Breast epithelium (tissue), 4 donors: ENCODE results near the gene CFI. TPM values are rescaled to one million over a fixed set of nuclear protein-coding genes. Genes with fewer than 3 reads are reported as not detected.

Experiments
- DNase-seq, 2 donors: peaks; one replicate each; pipeline ENCODE4 v3.0.0-alpha.2; 2019; ENCODE audit warnings: low spot score in 2 of 2
- H3K27ac ChIP-seq, 2 donors: fragments of 200-600 bp; sonication (generic) in 1 of 2; one replicate each; pipeline ENCODE4 v1.5.1; 2016 to 2019; ENCODE audit warnings: mild to moderate bottlenecking in 1 of 2
- H3K27me3 ChIP-seq, 2 donors: fragments of 200-600 bp; sonication (generic) in 1 of 2; one replicate each; pipeline versions ENCODE4 v1.5.1 to v1.6.0; 2017 to 2019; ENCODE audit warnings: control low read depth in 1 of 2, mild to moderate bottlenecking in 1 of 2
- H3K36me3 ChIP-seq: fragments of 200-600 bp; one replicate; pipeline ENCODE4 v1.5.1; 2019
- H3K4me1 ChIP-seq, 2 donors: fragments of 200-600 bp; sonication (generic); one replicate each; pipeline ENCODE4 v1.5.1; 2016 to 2019; ENCODE audit warnings: control low read depth in 1 of 2
- H3K4me3 ChIP-seq, 3 donors: fragments of 200-600 bp; sonication (generic); 1 replicate in 2 of 3; 2 replicates in 1 of 3; pipeline ENCODE4 v1.5.1; 2016 to 2019; ENCODE audit warnings: mild to moderate bottlenecking in 3 of 3, moderate library complexity in 2 of 3
- H3K9me3 ChIP-seq, 2 donors: fragments of 200-600 bp; sonication (generic) in 1 of 2; one replicate each; pipeline ENCODE4 v1.5.1; 2016 to 2019; ENCODE audit warnings: control low read depth in 1 of 2
- POLR2A ChIP-seq: fragments of 450-650 bp; IDR thresholded peaks from one replicate; pipeline ENCODE4 v1.6.1; 2016; ENCODE audit warnings: antibody characterized with exemption, mild to moderate bottlenecking, moderate library complexity
- POLR2AphosphoS5 ChIP-seq, 3 donors: sonication (generic); formaldehyde crosslinking; IDR thresholded peaks; one replicate each; pipeline ENCODE4 v1.6.1; 2017; ENCODE audit warnings: antibody characterized with exemption in 3 of 3
- intact Hi-C: fragments of 100-400 bp; cut with DNase I; formaldehyde crosslinking; loops from one replicate; pipeline ENCODE4 v1.15.1; 2023; ENCODE audit warnings: low total_unique reads
- total RNA-seq, 3 donors: library from RNA; depleted of rRNA; stranded (reverse); fragments of >200 nt; gene quantifications; one replicate each; pipeline ENCODE4 v1.1.0, GENCODE V29; 2016
- TF ChIP-seq, protein P1 (sequence below), 3 donors: fragments of 450-650 bp; IDR thresholded peaks; one replicate each; pipeline ENCODE4 v1.5.1; 2016 to 2017; ENCODE audit warnings: antibody characterized with exemption in 3 of 3, mild to moderate bottlenecking in 3 of 3, moderate library complexity in 3 of 3

The CFI gene
- total RNA-seq, 3 donors from 2014 or later: 15.8 to 56.5 (median 32.1) TPM

DNA sequence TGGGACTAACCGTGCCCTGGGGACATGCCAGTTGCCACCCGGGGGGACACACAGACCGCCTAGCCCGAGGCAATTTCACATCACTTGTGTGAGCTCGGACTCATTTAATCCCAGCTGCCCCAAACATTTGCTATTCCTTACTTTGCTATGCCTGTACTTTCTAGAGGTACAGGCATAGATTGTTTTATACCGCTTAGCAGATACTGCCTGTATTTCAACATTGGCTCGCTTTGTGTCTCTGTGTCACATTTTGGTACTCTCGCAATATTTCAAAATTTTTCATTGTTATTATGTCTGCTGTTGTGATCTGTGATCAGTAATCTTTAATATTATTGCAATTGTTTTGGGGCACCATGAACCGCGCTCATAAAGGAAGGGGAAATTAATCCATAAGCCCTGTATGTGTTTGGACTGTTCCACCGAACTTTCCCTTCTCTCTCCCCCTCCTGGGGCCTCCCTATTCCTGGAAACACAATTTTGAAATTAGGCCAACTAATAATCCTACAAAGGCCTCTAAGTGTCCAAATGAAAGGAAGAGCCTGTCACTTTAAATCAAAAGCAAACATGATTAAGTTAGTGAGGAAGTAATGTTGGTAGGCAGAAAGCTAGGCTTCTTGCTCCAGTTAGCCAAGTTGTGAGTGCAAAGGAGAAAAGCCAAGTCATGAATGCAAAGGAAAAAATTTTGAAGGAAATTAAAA, 98.0 kb downstream of the CFI start:
- no peaks in the 10 kb centered on the region for H3K36me3 ChIP-seq
- no peaks in the 10 kb centered on the region for H3K27me3 ChIP-seq
- peak overlapping the region; percentile 77 to 94 (median 85) for H3K4me3 ChIP-seq
- H3K4me1 ChIP-seq: peaks cover 0 to 8% of the 10 kb centered on the region in 2 donors
- DNase-seq: no peak
- peak overlapping the region; percentile 62 to 92 for H3K27ac ChIP-seq
- intact Hi-C loops: no loop called here
- TF ChIP-seq, protein P1, sequence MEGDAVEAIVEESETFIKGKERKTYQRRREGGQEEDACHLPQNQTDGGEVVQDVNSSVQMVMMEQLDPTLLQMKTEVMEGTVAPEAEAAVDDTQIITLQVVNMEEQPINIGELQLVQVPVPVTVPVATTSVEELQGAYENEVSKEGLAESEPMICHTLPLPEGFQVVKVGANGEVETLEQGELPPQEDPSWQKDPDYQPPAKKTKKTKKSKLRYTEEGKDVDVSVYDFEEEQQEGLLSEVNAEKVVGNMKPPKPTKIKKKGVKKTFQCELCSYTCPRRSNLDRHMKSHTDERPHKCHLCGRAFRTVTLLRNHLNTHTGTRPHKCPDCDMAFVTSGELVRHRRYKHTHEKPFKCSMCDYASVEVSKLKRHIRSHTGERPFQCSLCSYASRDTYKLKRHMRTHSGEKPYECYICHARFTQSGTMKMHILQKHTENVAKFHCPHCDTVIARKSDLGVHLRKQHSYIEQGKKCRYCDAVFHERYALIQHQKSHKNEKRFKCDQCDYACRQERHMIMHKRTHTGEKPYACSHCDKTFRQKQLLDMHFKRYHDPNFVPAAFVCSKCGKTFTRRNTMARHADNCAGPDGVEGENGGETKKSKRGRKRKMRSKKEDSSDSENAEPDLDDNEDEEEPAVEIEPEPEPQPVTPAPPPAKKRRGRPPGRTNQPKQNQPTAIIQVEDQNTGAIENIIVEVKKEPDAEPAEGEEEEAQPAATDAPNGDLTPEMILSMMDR (IDR thresholded peaks at IDR 0.05): no peak
- TF ChIP-seq POLR2A (no peak), POLR2AphosphoS5 (IDR thresholded peaks at IDR 0.05) (no peak)
- no peaks in the 10 kb centered on the region for H3K9me3 ChIP-seq

DNA sequence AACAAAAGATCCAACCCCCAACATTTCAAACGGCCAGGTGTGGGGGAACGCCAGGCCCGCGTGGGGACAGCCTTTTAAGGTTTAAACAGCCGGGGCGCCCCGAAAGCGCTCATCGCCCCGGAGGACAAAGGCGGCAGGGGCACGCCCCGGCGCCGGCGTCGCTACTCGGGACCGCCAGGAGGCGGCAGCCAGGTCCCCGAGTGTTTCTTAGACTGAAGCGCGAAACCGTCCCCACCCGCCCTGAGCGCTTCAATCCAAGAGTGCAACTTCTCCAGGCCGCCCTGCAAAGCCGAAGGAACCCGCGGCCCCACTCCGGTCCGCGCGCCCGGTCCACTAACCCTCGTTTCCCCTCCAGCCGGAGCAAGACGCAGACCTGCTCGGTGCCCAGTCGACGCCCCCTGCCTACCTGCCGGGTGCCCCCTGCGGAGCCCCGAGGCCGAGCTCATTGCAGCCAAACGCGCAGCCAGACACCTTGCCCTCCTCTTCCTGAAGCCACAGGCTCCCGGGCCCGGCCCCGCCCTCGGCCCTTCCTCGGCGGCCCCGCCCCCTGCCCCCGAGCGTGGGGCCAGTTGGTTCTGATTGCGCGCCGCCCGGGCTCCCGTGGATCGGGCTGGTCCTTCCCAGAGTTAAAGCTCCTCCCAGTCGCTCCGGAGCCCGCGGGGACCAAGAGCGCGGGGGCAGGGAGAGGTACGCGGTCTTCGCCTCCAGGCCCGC, 98.7 kb downstream of the CFI start, which contains the start of gene CASP6:
CASP6 (minus strand) TSS at position 496 of the 714 bp plus-strand sequence; CDS start at position 446, 50 bp downstream.
- TF ChIP-seq, protein P1 (IDR thresholded peaks at IDR 0.05): peak; percentile 33 to 67 (median 61)
- no peak for TF ChIP-seq POLR2A
- TF ChIP-seq POLR2AphosphoS5 (IDR thresholded peaks at IDR 0.05): peak in 2 of 3 donors; percentile 18 to 39
- H3K27me3 ChIP-seq: no peaks in the 10 kb centered on the region
- H3K27ac ChIP-seq: peak within 1 kb of the TSS; percentile 62 to 92
- DNase-seq: peak; percentile 68 to 84
- intact Hi-C loops: no loop called here
- no peaks in the 10 kb centered on the region for H3K9me3 ChIP-seq
- H3K36me3 ChIP-seq: no peaks in the 10 kb centered on the region
- H3K4me3 ChIP-seq: peak within 1 kb of the TSS; percentile 77 to 94 (median 85)
- peaks cover 0 to 8% of the 10 kb centered on the region in 2 donors for H3K4me1 ChIP-seq

DNA sequence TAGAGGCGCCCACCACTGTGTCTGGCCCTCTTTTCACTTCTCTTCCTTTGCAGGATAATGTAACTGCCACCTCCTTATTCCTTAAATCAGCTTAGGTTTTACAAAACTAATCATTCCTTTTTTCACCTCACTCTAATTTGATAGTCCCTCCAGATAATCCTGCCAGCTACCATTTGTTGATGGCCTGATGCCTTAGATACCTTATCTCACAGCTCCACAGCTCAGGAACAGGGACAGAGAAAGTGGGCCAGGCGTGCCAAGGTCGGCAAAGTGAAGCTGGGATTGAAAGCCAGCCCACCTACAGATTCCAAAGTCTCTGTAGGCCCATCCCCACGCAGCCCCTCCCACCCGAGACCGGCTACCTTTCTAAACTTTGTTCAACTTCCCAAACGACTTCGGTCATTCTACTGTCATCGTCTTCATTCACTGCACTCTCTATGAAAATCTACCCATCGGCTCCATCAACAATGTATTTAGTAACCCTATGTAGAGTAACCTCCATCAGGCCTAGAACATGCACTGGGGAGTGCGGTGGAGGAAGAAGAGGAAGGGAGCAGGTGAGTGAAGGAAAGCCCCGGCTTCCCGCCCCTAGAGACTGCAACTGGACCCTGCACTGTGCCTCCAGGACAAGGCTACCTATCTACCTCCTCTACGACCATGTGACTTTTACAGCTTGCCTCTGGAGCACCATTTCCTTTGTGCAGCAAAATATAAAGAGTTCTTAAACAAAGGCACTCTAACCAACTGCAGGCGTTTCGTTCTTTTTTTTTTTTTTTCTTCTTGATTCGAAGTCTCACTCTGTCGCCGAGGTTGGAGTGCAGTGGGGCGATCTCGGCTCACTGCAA, 100.0 kb downstream of the CFI start:
- Histone ChIP-seq H3K9me3 (no peaks in the 10 kb centered on the region), H3K4me3 (peak overlapping the region; percentile 77 to 94 (median 85)), H3K36me3 (no peaks in the 10 kb centered on the region), H3K27me3 (no peaks in the 10 kb centered on the region), H3K27ac (peak overlapping the region; percentile 62 to 92), H3K4me1 (peaks cover 0 to 8% of the 10 kb centered on the region in 2 donors)
- intact Hi-C loops: no loop called here
- TF ChIP-seq, protein P1 (IDR thresholded peaks at IDR 0.05): no peak
- TF ChIP-seq POLR2AphosphoS5 (IDR thresholded peaks at IDR 0.05) (no peak), POLR2A (no peak)
- DNase-seq: no peak

DNA sequence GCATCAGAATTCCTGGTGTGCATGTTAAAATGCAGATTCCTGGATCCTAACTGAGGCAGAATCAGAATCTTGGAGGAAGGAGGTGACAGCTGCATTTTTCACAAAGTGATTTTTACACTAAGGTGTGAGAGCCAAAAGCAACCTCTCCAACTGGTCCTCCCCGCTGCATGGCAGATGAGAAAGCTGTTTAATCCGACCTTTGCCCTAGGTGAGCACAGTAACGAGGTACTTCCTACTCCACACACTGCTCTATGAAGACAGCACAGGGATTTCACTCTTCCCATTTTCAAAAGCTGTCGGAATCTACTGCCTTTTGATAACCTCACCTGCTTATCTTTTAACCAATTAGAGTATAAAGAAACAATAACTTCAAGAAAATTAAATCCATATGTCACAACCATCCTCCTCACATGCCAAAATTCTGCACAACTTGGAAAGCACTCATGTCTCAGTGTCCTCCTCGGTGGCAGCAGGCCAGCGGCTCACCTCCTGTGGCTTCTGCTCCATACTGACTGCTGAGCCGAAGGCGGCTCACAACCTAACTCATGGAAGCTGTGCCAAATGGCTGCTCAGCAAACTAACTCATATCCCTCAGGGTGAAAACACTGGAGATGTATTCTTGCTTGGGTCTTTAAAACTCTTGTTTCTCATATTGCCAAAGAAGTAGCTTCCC, 102.1 kb downstream of the CFI start:
- no peaks in the 10 kb centered on the region for H3K27me3 ChIP-seq
- H3K4me1 ChIP-seq: peaks cover 0 to 8% of the 10 kb centered on the region in 2 donors
- no peak overlapping the region for H3K4me3 ChIP-seq
- intact Hi-C loops: no loop called here
- no peaks in the 10 kb centered on the region for H3K9me3 ChIP-seq
- H3K27ac ChIP-seq: no peak overlapping the region
- H3K36me3 ChIP-seq: no peaks in the 10 kb centered on the region
- TF ChIP-seq POLR2AphosphoS5 (IDR thresholded peaks at IDR 0.05) (no peak), POLR2A (no peak)
- TF ChIP-seq, protein P1 (IDR thresholded peaks at IDR 0.05): no peak
- DNase-seq: no peak
